ENCODE data around the gene OR4X2. TPM values are rescaled to one million over a fixed set of nuclear protein-coding genes. Genes with fewer than 3 reads are reported as not detected.
"Not testable (repeated sequence)": the region's sequence is repeated elsewhere in the genome, so short reads cannot be mapped to it uniquely, and the experiment has no call there.

OR4X2 gene, protein sequence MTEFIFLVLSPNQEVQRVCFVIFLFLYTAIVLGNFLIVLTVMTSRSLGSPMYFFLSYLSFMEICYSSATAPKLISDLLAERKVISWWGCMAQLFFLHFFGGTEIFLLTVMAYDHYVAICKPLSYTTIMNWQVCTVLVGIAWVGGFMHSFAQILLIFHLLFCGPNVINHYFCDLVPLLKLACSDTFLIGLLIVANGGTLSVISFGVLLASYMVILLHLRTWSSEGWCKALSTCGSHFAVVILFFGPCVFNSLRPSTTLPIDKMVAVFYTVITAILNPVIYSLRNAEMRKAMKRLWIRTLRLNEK
- total RNA-seq: not detected

DNA sequence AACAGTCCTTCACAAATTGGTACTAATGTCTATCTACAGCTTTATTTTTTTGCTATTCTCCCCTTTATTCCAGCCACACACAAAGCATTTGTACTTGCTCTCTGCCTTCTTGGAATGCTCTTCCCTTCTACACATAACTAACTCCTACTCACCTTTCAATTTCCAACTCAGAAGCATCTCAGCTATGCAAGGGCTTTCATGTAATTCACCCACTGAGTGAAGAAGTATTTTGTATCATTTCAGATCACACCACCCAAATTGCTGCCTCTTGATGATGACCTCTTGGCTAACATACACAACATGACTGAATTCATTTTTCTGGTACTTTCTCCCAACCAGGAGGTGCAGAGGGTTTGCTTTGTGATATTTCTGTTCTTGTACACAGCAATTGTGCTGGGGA is at the start of gene OR4X2:
Gene OR4X2, plus strand, starts transcription at position 301 of the 400 bp plus-strand sequence. Its CDS starts 0 bp downstream, at position 301.
- DNase-seq: no peak
- Mint-ChIP-seq H3K27ac (no peak within 1 kb of the TSS), H3K27me3 (peaks cover 6% of the 10 kb centered on the region), H3K4me1 (no peaks in the 10 kb centered on the region), H3K4me3 (no peak within 1 kb of the TSS), H3K9me3 (peaks cover 3% of the 10 kb centered on the region), H3K36me3 (ENCODE audit: low read depth) (no peaks in the 10 kb centered on the region)
- ChIA-PET POLR2A (no interaction called here), CTCF (interaction anchor here (1.0 kb wide), 1 partner anchor 310 kb away, joined by 4 read pairs; no protein-coding TSS in a partner anchor)

DNA sequence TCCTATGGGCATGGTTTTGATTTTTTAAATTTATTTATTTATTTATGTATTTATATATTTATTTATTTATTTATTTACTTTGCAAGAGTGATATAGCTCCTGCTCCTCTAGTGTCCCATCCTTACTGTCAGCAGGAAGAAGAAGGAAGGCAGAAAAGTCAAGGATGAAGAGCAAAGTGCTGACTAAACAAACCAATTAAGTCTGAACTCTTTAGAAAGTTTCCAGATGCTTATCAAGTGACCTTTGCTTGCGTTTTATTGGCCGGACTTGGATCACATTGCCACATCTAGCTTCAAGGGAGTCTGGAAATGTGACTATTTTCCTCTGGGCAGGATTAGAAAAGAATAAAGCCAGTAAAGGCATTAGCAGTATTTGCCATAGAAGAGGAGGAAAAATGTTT is 37.0 kb upstream of the OR4X2 start:
- Mint-ChIP-seq H3K4me1 (no peaks in the 10 kb centered on the region), H3K27ac (no peak overlapping the region), H3K9me3 (no peaks in the 10 kb centered on the region), H3K36me3 (ENCODE audit: low read depth) (no peaks in the 10 kb centered on the region), H3K27me3 (peaks cover 23% of the 10 kb centered on the region), H3K4me3 (no peak overlapping the region)
- ChIA-PET CTCF (no interaction called here), POLR2A (no interaction called here)
- DNase-seq: no peak

- DNase-seq: no peak
- Mint-ChIP-seq H3K27me3 (peaks cover 13% of the 10 kb centered on the region), H3K27ac (no peak overlapping the region), H3K4me3 (no peak overlapping the region), H3K36me3 (ENCODE audit: low read depth) (no peaks in the 10 kb centered on the region), H3K4me1 (no peaks in the 10 kb centered on the region), H3K9me3 (no peaks in the 10 kb centered on the region)
- POLR2A ChIA-PET: no interaction called here
- CTCF ChIA-PET: no interaction called here
These were observed 34.9 kb upstream of the OR4X2 start for GRCh38 chr11:48210052-48210451.

DNA sequence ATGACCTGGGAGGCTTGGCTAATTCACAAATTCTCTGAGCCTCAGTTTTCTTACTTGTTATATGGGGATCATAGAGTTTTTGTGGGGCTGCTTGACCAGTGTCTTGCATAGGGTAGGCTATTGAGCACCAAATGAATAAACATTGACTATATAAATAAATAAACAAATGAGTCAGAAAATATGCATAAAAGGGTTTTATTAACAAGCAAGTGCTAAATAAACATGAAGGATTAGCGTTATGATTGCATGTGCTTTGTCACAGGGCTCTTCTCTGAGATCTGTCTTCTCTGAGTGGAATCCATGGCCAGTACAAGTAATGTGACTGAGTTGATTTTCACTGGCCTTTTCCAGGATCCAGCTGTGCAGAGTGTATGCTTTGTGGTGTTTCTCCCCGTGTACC is 28.4 kb upstream of the OR4X2 start, which contains the start of gene OR4B1:
Gene OR4B1, plus strand, starts transcription at position 301 of the 400 bp plus-strand sequence. Its CDS starts 0 bp downstream, at position 301.
- no peaks in the 10 kb centered on the region for H3K36me3 Mint-ChIP-seq (ENCODE audit: low read depth)
- CTCF ChIA-PET: no interaction called here
- no peaks in the 10 kb centered on the region for H3K9me3 Mint-ChIP-seq
- H3K27me3 Mint-ChIP-seq: peaks cover 10% of the 10 kb centered on the region
- no peak within 1 kb of the TSS for H3K27ac Mint-ChIP-seq
- POLR2A ChIA-PET: no interaction called here
- no peak within 1 kb of the TSS for H3K4me3 Mint-ChIP-seq
- no peak for DNase-seq
- no peaks in the 10 kb centered on the region for H3K4me1 Mint-ChIP-seq

GRCh38 chr11:48228761-48229160 is 16.1 kb upstream of the OR4X2 start:
- H3K36me3 Mint-ChIP-seq (ENCODE audit: low read depth): no peaks in the 10 kb centered on the region
- ChIA-PET CTCF (no interaction called here), POLR2A (no interaction called here)
- H3K4me3 Mint-ChIP-seq: no peak overlapping the region
- peaks cover 2% of the 10 kb centered on the region for H3K9me3 Mint-ChIP-seq
- H3K27me3 Mint-ChIP-seq: peaks cover 2% of the 10 kb centered on the region
- DNase-seq: no peak
- no peaks in the 10 kb centered on the region for H3K4me1 Mint-ChIP-seq
- H3K27ac Mint-ChIP-seq: no peak overlapping the region

DNA sequence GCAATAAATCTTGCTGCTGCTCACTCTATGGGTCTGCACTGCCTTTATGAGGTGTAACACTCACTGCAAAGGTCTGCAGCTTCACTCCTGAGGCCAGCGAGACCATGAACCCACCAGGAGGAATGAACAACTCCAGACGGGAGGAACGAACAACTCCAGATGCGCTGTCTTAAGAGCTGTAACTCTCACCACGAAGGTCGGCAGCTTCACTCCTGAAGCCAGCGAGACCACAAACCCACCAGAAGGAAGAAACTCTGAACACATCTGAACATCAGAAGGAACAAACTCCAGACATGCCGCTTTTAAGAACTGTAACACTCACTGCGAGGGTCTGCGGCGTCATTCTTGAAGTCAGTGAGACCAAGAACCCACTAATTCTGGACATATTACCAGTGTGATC is 14.8 kb upstream of the OR4X2 start:
- H3K4me1 Mint-ChIP-seq; H3K27me3 Mint-ChIP-seq; POLR2A ChIA-PET; CTCF ChIA-PET; H3K27ac Mint-ChIP-seq; H3K36me3 Mint-ChIP-seq (ENCODE audit: low read depth); H3K9me3 Mint-ChIP-seq; DNase-seq; H3K4me3 Mint-ChIP-seq: not testable (repeated sequence)

DNA sequence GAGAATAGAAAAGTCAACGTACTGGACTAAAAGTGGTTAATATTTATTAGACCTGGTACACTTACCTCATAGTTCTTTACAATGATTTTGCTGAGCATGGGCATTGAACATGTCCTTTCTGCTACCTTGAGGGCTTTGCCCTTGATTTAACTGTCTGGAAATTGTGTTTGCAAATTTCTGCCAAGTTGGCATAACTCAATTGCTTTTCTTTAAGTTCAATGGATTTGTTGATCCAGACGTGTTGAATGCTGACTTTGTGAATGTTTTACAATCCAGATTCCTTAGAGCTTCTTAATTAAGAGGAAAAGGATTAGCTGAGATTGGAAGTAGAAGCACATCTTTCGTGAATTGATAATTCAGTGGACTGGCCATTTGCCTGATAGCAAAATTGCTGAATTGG is 7.2 kb upstream of the OR4X2 start:
- H3K4me1 Mint-ChIP-seq: no peaks in the 10 kb centered on the region
- H3K9me3 Mint-ChIP-seq: peaks cover 6% of the 10 kb centered on the region
- CTCF ChIA-PET: no interaction called here
- H3K4me3 Mint-ChIP-seq: no peak overlapping the region
- POLR2A ChIA-PET: no interaction called here
- no peak overlapping the region for H3K27ac Mint-ChIP-seq
- DNase-seq: no peak
- no peaks in the 10 kb centered on the region for H3K36me3 Mint-ChIP-seq (ENCODE audit: low read depth)
- H3K27me3 Mint-ChIP-seq: peaks cover 18% of the 10 kb centered on the region

- no peak for DNase-seq
- CTCF ChIA-PET: no interaction called here
- POLR2A ChIA-PET: no interaction called here
- Mint-ChIP-seq H3K9me3 (peaks cover 3% of the 10 kb centered on the region), H3K4me3 (no peak overlapping the region), H3K27ac (no peak overlapping the region), H3K4me1 (no peaks in the 10 kb centered on the region), H3K27me3 (peaks cover 6% of the 10 kb centered on the region), H3K36me3 (ENCODE audit: low read depth) (no peaks in the 10 kb centered on the region)
These were observed 2.4 kb upstream of the OR4X2 start for GRCh38 chr11:48242501-48242900.

DNA sequence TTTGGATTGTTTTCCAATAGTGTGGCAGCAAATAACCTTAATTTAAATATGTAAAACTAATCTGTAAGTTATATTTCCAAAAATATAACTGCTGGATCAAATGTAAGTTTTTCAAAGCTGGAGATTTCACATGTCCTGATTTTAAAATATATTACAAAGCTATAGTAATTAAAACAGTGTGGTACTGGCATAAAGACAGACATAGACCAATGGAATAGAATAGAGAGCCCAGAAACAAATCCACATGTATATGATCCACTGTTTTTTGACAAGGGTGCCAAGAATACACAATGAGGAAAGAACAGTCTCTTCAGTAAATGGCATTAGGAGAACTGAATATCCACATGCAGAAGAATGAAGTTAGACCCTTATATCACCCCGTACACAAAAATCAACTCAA is 4.0 kb downstream of the OR4X2 start:
- Mint-ChIP-seq H3K36me3 (ENCODE audit: low read depth) (no peaks in the 10 kb centered on the region), H3K4me1 (no peaks in the 10 kb centered on the region), H3K9me3 (no peaks in the 10 kb centered on the region), H3K27me3 (peaks cover 15% of the 10 kb centered on the region), H3K27ac (no peak overlapping the region), H3K4me3 (no peak overlapping the region)
- CTCF ChIA-PET: interaction anchor here (0.5 kb wide), 1 partner anchor 78 kb away, joined by 3 read pairs; no protein-coding TSS in a partner anchor
- DNase-seq: no peak
- POLR2A ChIA-PET: no interaction called here

- H3K9me3 Mint-ChIP-seq: no peaks in the 10 kb centered on the region
- H3K4me3 Mint-ChIP-seq: no peak overlapping the region
- peaks cover 6% of the 10 kb centered on the region for H3K27me3 Mint-ChIP-seq
- DNase-seq: no peak
- no peak overlapping the region for H3K27ac Mint-ChIP-seq
- no peaks in the 10 kb centered on the region for H3K36me3 Mint-ChIP-seq (ENCODE audit: low read depth)
- peaks cover 6% of the 10 kb centered on the region for H3K4me1 Mint-ChIP-seq
- CTCF ChIA-PET: no interaction called here
- POLR2A ChIA-PET: no interaction called here
These were observed 16.7 kb downstream of the OR4X2 start for GRCh38 chr11:48261600-48261999.

GRCh38 chr11:48263423-48263911 is 18.6 kb downstream of the OR4X2 start, which contains the start of gene OR4X1:
Gene OR4X1, plus strand, starts transcription at chr11:48263861. Its CDS starts 0 bp downstream, at chr11:48263861.
- ChIA-PET CTCF (no interaction called here), POLR2A (no interaction called here)

DNA sequence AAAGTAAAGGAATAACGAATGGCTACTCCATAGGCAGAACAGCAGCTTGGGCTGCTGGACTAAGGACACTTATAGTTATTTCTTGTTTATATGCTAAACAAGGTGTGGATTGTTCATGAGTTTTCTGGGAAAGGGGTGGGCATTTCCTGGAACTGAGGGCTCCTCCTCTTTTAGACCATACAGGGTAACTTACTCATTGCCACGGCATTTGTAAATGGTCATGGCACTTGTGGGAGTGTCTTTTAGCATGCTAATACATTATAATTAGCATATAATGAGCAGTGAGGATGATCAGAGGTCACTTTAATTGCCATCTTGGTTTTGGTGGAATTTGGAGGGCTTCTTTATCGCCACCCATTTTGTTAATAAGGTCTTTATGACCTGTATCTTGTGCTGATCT is 25.7 kb downstream of the OR4X2 start:
- H3K4me3 Mint-ChIP-seq: no peak overlapping the region
- H3K9me3 Mint-ChIP-seq: no peaks in the 10 kb centered on the region
- DNase-seq: no peak
- H3K4me1 Mint-ChIP-seq: no peaks in the 10 kb centered on the region
- H3K27ac Mint-ChIP-seq: no peak overlapping the region
- ChIA-PET POLR2A (no interaction called here), CTCF (no interaction called here)
- H3K36me3 Mint-ChIP-seq (ENCODE audit: low read depth): no peaks in the 10 kb centered on the region
- peaks cover 8% of the 10 kb centered on the region for H3K27me3 Mint-ChIP-seq

More at GRCh38 chr11:48263423-48263911, 18.6 kb downstream of the OR4X2 start, which contains the start of gene OR4X1:
- H3K27me3 Mint-ChIP-seq: no peaks in the 10 kb centered on the region
- DNase-seq: no peak
- H3K4me1 Mint-ChIP-seq: peaks cover 6% of the 10 kb centered on the region
- no peak within 1 kb of the TSS for H3K27ac Mint-ChIP-seq
- H3K36me3 Mint-ChIP-seq (ENCODE audit: low read depth): no peaks in the 10 kb centered on the region
- H3K9me3 Mint-ChIP-seq: no peaks in the 10 kb centered on the region
- H3K4me3 Mint-ChIP-seq: no peak within 1 kb of the TSS

GRCh38 chr11:48272606-48273005 is 27.7 kb downstream of the OR4X2 start:
- Mint-ChIP-seq H3K36me3 (ENCODE audit: low read depth) (no peaks in the 10 kb centered on the region), H3K4me1 (no peaks in the 10 kb centered on the region), H3K9me3 (no peaks in the 10 kb centered on the region), H3K27ac (no peak overlapping the region), H3K4me3 (no peak overlapping the region), H3K27me3 (peaks cover 8% of the 10 kb centered on the region)
- POLR2A ChIA-PET: no interaction called here
- CTCF ChIA-PET: no interaction called here
- no peak for DNase-seq
